Esophagus muscularis mucosa (tissue), 3 donors: ENCODE results near the gene SCN8A.

Source experiments
- POLR2A ChIP-seq: fragments of 450-650 bp; IDR thresholded peaks from one replicate; pipeline ENCODE4 v1.6.1; 2017; ENCODE audit warnings: antibody characterized with exemption, moderate library complexity, mild to moderate bottlenecking, low read depth
- POLR2AphosphoS5 ChIP-seq, 2 donors: sonication (generic); formaldehyde crosslinking; IDR thresholded peaks; one replicate each; pipeline ENCODE4 v1.6.1; 2017; ENCODE audit warnings: antibody characterized with exemption in 2 of 2
- TF ChIP-seq, protein P1 (sequence below), 3 experiments: fragments of 200-600 bp in 2 of 3; fragments of 450-650 bp in 1 of 3; sonication (generic) in 2 of 3; IDR thresholded peaks; one replicate each; pipeline ENCODE4 v1.5.1; 2017 to 2019; ENCODE audit warnings: antibody characterized with exemption in 3 of 3, mild to moderate bottlenecking in 2 of 3, moderate library complexity in 1 of 3

- TF ChIP-seq, protein P1, sequence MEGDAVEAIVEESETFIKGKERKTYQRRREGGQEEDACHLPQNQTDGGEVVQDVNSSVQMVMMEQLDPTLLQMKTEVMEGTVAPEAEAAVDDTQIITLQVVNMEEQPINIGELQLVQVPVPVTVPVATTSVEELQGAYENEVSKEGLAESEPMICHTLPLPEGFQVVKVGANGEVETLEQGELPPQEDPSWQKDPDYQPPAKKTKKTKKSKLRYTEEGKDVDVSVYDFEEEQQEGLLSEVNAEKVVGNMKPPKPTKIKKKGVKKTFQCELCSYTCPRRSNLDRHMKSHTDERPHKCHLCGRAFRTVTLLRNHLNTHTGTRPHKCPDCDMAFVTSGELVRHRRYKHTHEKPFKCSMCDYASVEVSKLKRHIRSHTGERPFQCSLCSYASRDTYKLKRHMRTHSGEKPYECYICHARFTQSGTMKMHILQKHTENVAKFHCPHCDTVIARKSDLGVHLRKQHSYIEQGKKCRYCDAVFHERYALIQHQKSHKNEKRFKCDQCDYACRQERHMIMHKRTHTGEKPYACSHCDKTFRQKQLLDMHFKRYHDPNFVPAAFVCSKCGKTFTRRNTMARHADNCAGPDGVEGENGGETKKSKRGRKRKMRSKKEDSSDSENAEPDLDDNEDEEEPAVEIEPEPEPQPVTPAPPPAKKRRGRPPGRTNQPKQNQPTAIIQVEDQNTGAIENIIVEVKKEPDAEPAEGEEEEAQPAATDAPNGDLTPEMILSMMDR (IDR thresholded peaks at IDR 0.05) = no peak
- TF ChIP-seq POLR2A (no peak), POLR2AphosphoS5 (IDR thresholded peaks at IDR 0.05) (no peak)
Observed at GRCh38 chr12:51855586-51856428, 264.8 kb downstream of the SCN8A start.
